DND-41 (cell line): ENCODE data around the gene SQOR.

Source experiments
- CTCF ChIP-seq: IDR thresholded peaks from 2 replicates; pipeline ENCODE4 v1.5.1; 2012; ENCODE audit warnings: borderline replicate concordance, low read length, moderate library complexity, mild to moderate bottlenecking; ENCODE audit not compliant: poor library complexity, severe bottlenecking; ENCODE audit errors: extremely low read depth
- EZH2 ChIP-seq: IDR thresholded peaks from 3 replicates; pipeline ENCODE4 v1.6.1; 2012; ENCODE audit warnings: borderline replicate concordance, low read depth, mild to moderate bottlenecking, moderate library complexity, low read length, inconsistent platforms; ENCODE audit not compliant: severe bottlenecking

GRCh38 chr15:45637141-45637540, 2.3 kb downstream of the SQOR start:
- TF ChIP-seq CTCF, result no peak
- TF ChIP-seq EZH2, result no peak
